Measurements from ENCODE around the gene ATP5ME. TPM values are rescaled to one million over a fixed set of nuclear protein-coding genes. Genes with fewer than 3 reads are reported as not detected.

ATP5ME gene
- total RNA-seq, 1 donor from 2014 or later = 255 TPM

DNA sequence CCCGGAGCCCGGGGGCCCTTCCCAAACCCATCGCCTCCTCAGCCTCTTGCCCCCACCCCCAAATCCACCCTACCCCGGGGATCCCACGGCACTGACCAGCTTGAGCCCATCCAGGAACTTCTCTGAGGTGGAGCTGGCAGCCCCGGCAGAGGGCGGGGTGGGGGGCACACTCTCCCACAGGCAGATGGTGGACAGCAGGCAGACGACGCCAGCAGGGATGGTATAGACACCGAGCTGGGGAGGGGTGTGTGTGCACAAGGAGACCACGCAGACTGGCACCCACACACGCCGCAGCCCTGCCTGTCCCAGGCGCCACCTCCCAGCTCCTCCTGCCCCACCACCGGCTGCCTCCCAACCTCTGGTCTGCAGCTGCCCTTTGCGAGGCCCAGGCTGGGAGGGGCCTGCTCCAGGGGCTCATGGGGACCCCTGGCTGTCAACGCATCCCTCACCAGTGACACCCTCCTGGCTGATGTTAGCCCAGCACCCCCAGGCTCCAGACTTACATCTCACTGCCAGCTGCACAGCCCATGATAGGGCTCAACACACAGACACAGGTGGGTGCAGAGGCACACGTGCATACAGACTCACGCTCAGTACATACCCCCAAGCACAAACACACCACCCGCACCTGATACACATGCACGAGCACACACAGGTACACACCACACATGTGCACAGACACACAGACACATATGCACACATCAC is 10.7 kb upstream of the ATP5ME start:
- Histone ChIP-seq H3K79me2 (ENCODE audit: insufficient read depth, low read length) (no peaks in the 10 kb centered on the region), H3K9ac (ENCODE audit: low read length) (no peak overlapping the region), H3K27ac (ENCODE audit: low read depth, low read length) (no peak overlapping the region), H3K27me3 (ENCODE audit: insufficient read depth, low read length) (no peaks in the 10 kb centered on the region), H3K4me3 (ENCODE audit: insufficient read depth, low read depth, low read length) (no peak overlapping the region), H4K20me1 (ENCODE audit: insufficient read depth, low read length) (no peaks in the 10 kb centered on the region), H3K4me1 (ENCODE audit: insufficient read depth, low read length) (peaks cover 31% of the 10 kb centered on the region), H3K9me3 (ENCODE audit: insufficient read depth, low read depth, low read length) (no peaks in the 10 kb centered on the region), H2AFZ (ENCODE audit: low read depth, low read length) (no peak overlapping the region), H3K4me2 (ENCODE audit: low read length) (no peak overlapping the region), H3K36me3 (ENCODE audit: insufficient read depth, low read length) (no peaks in the 10 kb centered on the region)
- Mint-ChIP-seq H3K9me3 (ENCODE audit: unreplicated experiment) (no peaks in the 10 kb centered on the region), H3K27me3 (ENCODE audit: low read depth, unreplicated experiment) (peaks cover 3% of the 10 kb centered on the region), H3K4me3 (ENCODE audit: unreplicated experiment) (peak overlapping the region; percentile 47), H3K27ac (ENCODE audit: unreplicated experiment) (peak overlapping the region; percentile 35), H3K36me3 (ENCODE audit: low read depth, unreplicated experiment) (peaks cover 4% of the 10 kb centered on the region), H3K4me1 (ENCODE audit: low read depth, unreplicated experiment) (peaks cover 19% of the 10 kb centered on the region)
- DNase-seq (ENCODE audit: low read depth) = no peak
- no peak for FAIRE-seq
- TF ChIP-seq, protein P1, sequence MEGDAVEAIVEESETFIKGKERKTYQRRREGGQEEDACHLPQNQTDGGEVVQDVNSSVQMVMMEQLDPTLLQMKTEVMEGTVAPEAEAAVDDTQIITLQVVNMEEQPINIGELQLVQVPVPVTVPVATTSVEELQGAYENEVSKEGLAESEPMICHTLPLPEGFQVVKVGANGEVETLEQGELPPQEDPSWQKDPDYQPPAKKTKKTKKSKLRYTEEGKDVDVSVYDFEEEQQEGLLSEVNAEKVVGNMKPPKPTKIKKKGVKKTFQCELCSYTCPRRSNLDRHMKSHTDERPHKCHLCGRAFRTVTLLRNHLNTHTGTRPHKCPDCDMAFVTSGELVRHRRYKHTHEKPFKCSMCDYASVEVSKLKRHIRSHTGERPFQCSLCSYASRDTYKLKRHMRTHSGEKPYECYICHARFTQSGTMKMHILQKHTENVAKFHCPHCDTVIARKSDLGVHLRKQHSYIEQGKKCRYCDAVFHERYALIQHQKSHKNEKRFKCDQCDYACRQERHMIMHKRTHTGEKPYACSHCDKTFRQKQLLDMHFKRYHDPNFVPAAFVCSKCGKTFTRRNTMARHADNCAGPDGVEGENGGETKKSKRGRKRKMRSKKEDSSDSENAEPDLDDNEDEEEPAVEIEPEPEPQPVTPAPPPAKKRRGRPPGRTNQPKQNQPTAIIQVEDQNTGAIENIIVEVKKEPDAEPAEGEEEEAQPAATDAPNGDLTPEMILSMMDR (IDR thresholded peaks at IDR 0.05; ENCODE audit: insufficient read depth, low read depth, low read length) = no peak
- no peak for TF ChIP-seq EZH2 (IDR thresholded peaks at IDR 0.05; ENCODE audit: insufficient read depth, low read length)

DNA sequence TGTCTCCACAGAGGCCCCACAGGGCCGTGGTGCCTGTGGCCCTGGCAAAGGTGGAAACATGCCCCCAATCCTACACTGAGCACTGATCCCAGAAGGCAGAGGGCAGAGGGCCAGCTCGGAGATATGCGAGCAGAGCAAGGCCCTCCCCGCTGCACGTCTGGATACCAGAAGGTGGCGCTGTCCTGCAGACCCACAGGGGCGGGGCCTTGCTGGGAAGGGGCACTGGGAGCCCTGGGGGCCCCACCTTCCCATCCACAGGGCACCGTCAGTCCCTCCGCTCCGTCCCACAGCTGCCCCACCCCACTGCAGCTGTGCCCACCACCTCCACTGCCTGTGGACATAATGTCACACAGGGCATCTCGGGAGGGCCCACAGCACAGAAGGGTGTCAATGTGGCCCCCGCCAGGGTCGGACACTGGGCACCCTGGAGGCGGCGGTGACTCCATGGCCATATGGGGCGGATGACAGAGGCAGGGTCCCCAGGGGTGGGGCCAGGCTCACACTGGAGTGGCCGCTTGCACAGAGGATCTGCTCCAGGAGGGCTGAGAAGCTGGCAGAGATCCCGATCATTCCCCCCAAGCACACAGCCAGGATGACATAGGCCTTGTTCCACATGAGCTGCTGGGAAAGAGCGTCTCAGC is 10.0 kb upstream of the ATP5ME start:
- H2AFZ ChIP-seq (ENCODE audit: low read depth, low read length) = no peak overlapping the region
- peaks cover 30% of the 10 kb centered on the region for H3K4me1 ChIP-seq (ENCODE audit: insufficient read depth, low read length)
- no peak overlapping the region for H3K4me3 Mint-ChIP-seq (ENCODE audit: unreplicated experiment)
- no peak overlapping the region for H3K4me2 ChIP-seq (ENCODE audit: low read length)
- no peaks in the 10 kb centered on the region for H3K79me2 ChIP-seq (ENCODE audit: insufficient read depth, low read length)
- DNase-seq (ENCODE audit: low read depth) (peak; percentile 46), FAIRE-seq (no peak)
- H3K9me3 Mint-ChIP-seq (ENCODE audit: unreplicated experiment) = no peaks in the 10 kb centered on the region
- H4K20me1 ChIP-seq (ENCODE audit: insufficient read depth, low read length) = no peaks in the 10 kb centered on the region
- H3K36me3 ChIP-seq (ENCODE audit: insufficient read depth, low read length) = no peaks in the 10 kb centered on the region
- no peak overlapping the region for H3K27ac Mint-ChIP-seq (ENCODE audit: unreplicated experiment)
- H3K27ac ChIP-seq (ENCODE audit: low read depth, low read length) = no peak overlapping the region
- no peak for TF ChIP-seq EZH2 (IDR thresholded peaks at IDR 0.05; ENCODE audit: insufficient read depth, low read length)
- TF ChIP-seq, protein P1 (IDR thresholded peaks at IDR 0.05; ENCODE audit: insufficient read depth, low read depth, low read length) = peak; percentile 30
- peaks cover 4% of the 10 kb centered on the region for H3K36me3 Mint-ChIP-seq (ENCODE audit: low read depth, unreplicated experiment)
- peaks cover 3% of the 10 kb centered on the region for H3K27me3 Mint-ChIP-seq (ENCODE audit: low read depth, unreplicated experiment)
- no peak overlapping the region for H3K4me3 ChIP-seq (ENCODE audit: insufficient read depth, low read depth, low read length)
- H3K9me3 ChIP-seq (ENCODE audit: insufficient read depth, low read depth, low read length) = no peaks in the 10 kb centered on the region
- peaks cover 19% of the 10 kb centered on the region for H3K4me1 Mint-ChIP-seq (ENCODE audit: low read depth, unreplicated experiment)
- no peak overlapping the region for H3K9ac ChIP-seq (ENCODE audit: low read length)
- no peaks in the 10 kb centered on the region for H3K27me3 ChIP-seq (ENCODE audit: insufficient read depth, low read length)

All from astrocyte (in vitro differentiated cells and primary cell).